ENCODE results near the gene MPV17L2.

- TF ChIP-seq CTCF (IDR thresholded peaks at IDR 0.05) (no peak), ZFX (IDR thresholded peaks at IDR 0.05; ENCODE audit: borderline replicate concordance) (no peak)
Observed at GRCh38 chr19:18227781-18228271, 34.8 kb downstream of the MPV17L2 start.

Data from 22Rv1 (cell line).